Mesenchymal stem cell (in vitro differentiated cells and primary cell): ENCODE results near the gene IGF2.

Experiments
- DNase-seq: peaks from one replicate; pipeline ENCODE4 v3.0.0-alpha.2; 2013
- H2AFZ ChIP-seq: one replicate; pipeline ENCODE4 v1.6.1; 2013; ENCODE audit warnings: low read depth, mild to moderate bottlenecking, control low read depth, inconsistent platforms, low read length, moderate library complexity
- H2AK5ac ChIP-seq: 2 replicates; pipeline ENCODE4 v1.6.1; 2013; ENCODE audit warnings: low read length, moderate library complexity, mild to moderate bottlenecking, inconsistent platforms; ENCODE audit not compliant: severe bottlenecking
- H2BK120ac ChIP-seq: one replicate; pipeline ENCODE4 v1.6.1; 2013; ENCODE audit warnings: low read depth, mild to moderate bottlenecking, inconsistent platforms, low read length, moderate library complexity
- H2BK12ac ChIP-seq, 2 experiments: one replicate each; pipeline ENCODE4 v1.6.1; 2013; ENCODE audit warnings: inconsistent platforms in 2 of 2, low read length in 2 of 2, mild to moderate bottlenecking in 2 of 2, moderate library complexity in 2 of 2, control low read depth in 1 of 2
- H2BK15ac ChIP-seq: one replicate; pipeline ENCODE4 v1.6.1; 2013; ENCODE audit warnings: mild to moderate bottlenecking, low read depth, inconsistent platforms; ENCODE audit not compliant: poor library complexity, severe bottlenecking
- H2BK5ac ChIP-seq: 2 replicates; pipeline ENCODE4 v1.6.1; 2013; ENCODE audit warnings: low read depth, mild to moderate bottlenecking, low read length, control low read depth, inconsistent platforms; ENCODE audit not compliant: poor library complexity, severe bottlenecking
- H3K14ac ChIP-seq, 2 experiments: one replicate each; pipeline ENCODE4 v1.6.1; 2013; ENCODE audit warnings: inconsistent platforms in 2 of 2, low read length in 2 of 2, control low read depth in 1 of 2, mild to moderate bottlenecking in 1 of 2, moderate library complexity in 1 of 2
- H3K18ac ChIP-seq, 2 experiments: one replicate each; pipeline ENCODE4 v1.6.1; 2013; ENCODE audit warnings: inconsistent platforms in 2 of 2, low read length in 2 of 2, control low read depth in 1 of 2, low read depth in 1 of 2, mild to moderate bottlenecking in 1 of 2
- H3K23ac ChIP-seq, 2 experiments: one replicate each; pipeline ENCODE4 v1.6.1; 2013; ENCODE audit warnings: inconsistent platforms in 2 of 2, low read length in 2 of 2, mild to moderate bottlenecking in 2 of 2, moderate library complexity in 2 of 2, control low read depth in 1 of 2
- H3K27ac ChIP-seq: 2 replicates; pipeline ENCODE4 v1.5.1; 2013; ENCODE audit warnings: mild to moderate bottlenecking, moderate library complexity, low read length, control low read depth, inconsistent platforms; ENCODE audit not compliant: poor library complexity, severe bottlenecking
- H3K27me3 ChIP-seq, 2 experiments: 2 replicates each; pipeline versions ENCODE4 v1.6.1 to v1.7.0; 2013; ENCODE audit warnings: low read length in 2 of 2, mild to moderate bottlenecking in 2 of 2, moderate library complexity in 2 of 2, control low read depth in 1 of 2, inconsistent platforms in 1 of 2; ENCODE audit not compliant: control insufficient read depth in 1 of 2, insufficient read depth in 1 of 2
- H3K36me3 ChIP-seq, 2 experiments: 2 replicates each; pipeline versions ENCODE4 v1.6.1 to v1.7.0; 2013; ENCODE audit warnings: low read length in 2 of 2, control low read depth in 1 of 2, inconsistent platforms in 1 of 2, low read depth in 1 of 2, mild to moderate bottlenecking in 1 of 2; ENCODE audit not compliant: insufficient read depth in 2 of 2, control insufficient read depth in 1 of 2
- H3K4ac ChIP-seq, 2 experiments: one replicate each; pipeline ENCODE4 v1.6.1; 2013; ENCODE audit warnings: inconsistent platforms in 2 of 2, low read length in 2 of 2, mild to moderate bottlenecking in 2 of 2, moderate library complexity in 2 of 2, control low read depth in 1 of 2, low read depth in 1 of 2
- H3K4me1 ChIP-seq: 2 replicates; pipeline ENCODE4 v1.6.1; 2013; ENCODE audit warnings: low read depth, low read length, control low read depth; ENCODE audit not compliant: control insufficient read depth, insufficient read depth
- H3K4me2 ChIP-seq: 2 replicates; pipeline ENCODE4 v1.6.1; 2013; ENCODE audit warnings: low read length, mild to moderate bottlenecking, inconsistent platforms; ENCODE audit not compliant: poor library complexity, severe bottlenecking
- H3K4me3 ChIP-seq, 2 experiments: 2 replicates each; pipeline versions ENCODE4 v1.5.1 to v1.7.0; 2013; ENCODE audit warnings: low read length in 2 of 2, mild to moderate bottlenecking in 2 of 2, control low read depth in 1 of 2, low read depth in 1 of 2; ENCODE audit not compliant: insufficient read depth in 1 of 2
- H3K79me1 ChIP-seq: replicated peaks from 2 replicates; pipeline ENCODE4 v1.6.1; 2013; ENCODE audit warnings: mild to moderate bottlenecking, control low read depth, low read length, inconsistent platforms; ENCODE audit not compliant: poor library complexity, severe bottlenecking
- H3K9ac ChIP-seq: 2 replicates; pipeline ENCODE4 v1.7.0; 2013; ENCODE audit warnings: mild to moderate bottlenecking, low read length, moderate library complexity
- H3K9me3 ChIP-seq: 2 replicates; pipeline ENCODE4 v1.7.0; 2013; ENCODE audit warnings: mild to moderate bottlenecking, low read length; ENCODE audit not compliant: control insufficient read depth
- H4K8ac ChIP-seq: one replicate; pipeline ENCODE4 v1.6.1; 2013; ENCODE audit warnings: inconsistent platforms, mild to moderate bottlenecking, low read length, moderate library complexity
- H4K91ac ChIP-seq: one replicate; pipeline ENCODE4 v1.6.1; 2013; ENCODE audit warnings: mild to moderate bottlenecking, low read length, inconsistent platforms
- WGBS: methylation state at CpG from one replicate; pipeline ENCODE4 v1.1.7; 2013; ENCODE audit warnings: mixed read lengths; 5-methylcytosine and 5-hydroxymethylcytosine counted together

Gene IGF2

GRCh38 chr11:2173761-2174160 is 34.6 kb upstream of the IGF2 start:
- Histone ChIP-seq H2AK5ac (no peak overlapping the region), H2BK120ac (no peak overlapping the region), H4K8ac (no peak overlapping the region), H3K27me3 (peaks cover 0 to 48% of the 10 kb centered on the region in 2 experiments), H3K36me3 (no peaks in the 10 kb centered on the region), H3K27ac (no peak overlapping the region), H3K4me2 (no peak overlapping the region), H2BK5ac (no peak overlapping the region), H3K4ac (no peak overlapping the region), H3K9me3 (no peaks in the 10 kb centered on the region), H3K4me1 (peaks cover 24% of the 10 kb centered on the region), H2BK15ac (no peak overlapping the region), H3K79me1 (no peaks in the 10 kb centered on the region), H3K9ac (no peak overlapping the region), H3K14ac (no peak overlapping the region), H3K23ac (no peak overlapping the region), H2AFZ (no peak overlapping the region), H3K4me3 (no peak overlapping the region), H4K91ac (no peak overlapping the region), H2BK12ac (no peak overlapping the region), H3K18ac (no peak overlapping the region)
- no peak for DNase-seq
- 78% methylated on average over 11 of the region's 11 CpGs for WGBS

GRCh38 chr11:2173150-2173693 is 34.0 kb upstream of the IGF2 start:
- no peak overlapping the region for H4K8ac ChIP-seq
- H2BK5ac ChIP-seq, result no peak overlapping the region
- 86% methylated on average over 16 of the region's 16 CpGs for WGBS
- H3K9me3 ChIP-seq, result no peaks in the 10 kb centered on the region
- no peak overlapping the region for H2AFZ ChIP-seq
- no peak overlapping the region for H3K9ac ChIP-seq
- no peak overlapping the region for H3K14ac ChIP-seq
- H3K18ac ChIP-seq, result no peak overlapping the region
- H3K23ac ChIP-seq, result no peak overlapping the region
- H2BK12ac ChIP-seq, result no peak overlapping the region
- no peak overlapping the region for H3K4me2 ChIP-seq
- no peak overlapping the region for H4K91ac ChIP-seq
- H3K27ac ChIP-seq, result no peak overlapping the region
- H3K27me3 ChIP-seq, result peaks cover 0 to 45% of the 10 kb centered on the region in 2 experiments
- H3K79me1 ChIP-seq, result no peaks in the 10 kb centered on the region
- no peaks in the 10 kb centered on the region for H3K36me3 ChIP-seq
- no peak overlapping the region for H3K4me3 ChIP-seq
- H2BK120ac ChIP-seq, result no peak overlapping the region
- DNase-seq, result no peak
- H3K4me1 ChIP-seq, result peaks cover 20% of the 10 kb centered on the region
- H2BK15ac ChIP-seq, result no peak overlapping the region
- no peak overlapping the region for H2AK5ac ChIP-seq
- H3K4ac ChIP-seq, result no peak overlapping the region

DNA sequence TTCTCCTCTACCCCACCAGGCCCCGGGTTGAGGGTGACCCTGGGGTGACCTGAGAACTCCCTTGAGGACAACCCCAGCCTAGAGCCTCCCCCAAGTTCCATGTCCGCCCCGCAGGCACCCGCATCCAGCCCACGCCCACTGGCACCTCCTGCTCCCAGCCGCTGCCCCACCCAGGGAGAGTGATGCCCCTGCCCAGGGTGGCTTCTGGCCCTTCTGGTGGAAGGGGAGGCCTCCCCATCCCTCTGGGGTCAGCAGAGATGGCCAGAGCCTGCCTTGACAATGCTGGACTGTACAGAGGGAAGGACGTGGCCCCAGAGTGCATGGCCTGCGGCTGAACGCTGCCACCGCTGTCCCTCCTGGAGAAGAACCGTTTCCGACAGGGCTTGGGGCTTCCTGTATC is 33.5 kb upstream of the IGF2 start:
- no peak overlapping the region for H3K23ac ChIP-seq
- H3K36me3 ChIP-seq, result no peaks in the 10 kb centered on the region
- H3K4me2 ChIP-seq, result no peak overlapping the region
- no peaks in the 10 kb centered on the region for H3K9me3 ChIP-seq
- H2AFZ ChIP-seq, result no peak overlapping the region
- H3K4ac ChIP-seq, result no peak overlapping the region
- peaks cover 0 to 49% of the 10 kb centered on the region in 2 experiments for H3K27me3 ChIP-seq
- no peaks in the 10 kb centered on the region for H3K79me1 ChIP-seq
- no peak overlapping the region for H2AK5ac ChIP-seq
- H3K4me3 ChIP-seq, result no peak overlapping the region
- H3K18ac ChIP-seq, result no peak overlapping the region
- H2BK12ac ChIP-seq, result no peak overlapping the region
- WGBS, result 89% methylated on average over 12 of the region's 12 CpGs
- no peak overlapping the region for H2BK15ac ChIP-seq
- no peak overlapping the region for H3K27ac ChIP-seq
- H2BK120ac ChIP-seq, result no peak overlapping the region
- H2BK5ac ChIP-seq, result no peak overlapping the region
- H3K14ac ChIP-seq, result no peak overlapping the region
- H4K8ac ChIP-seq, result no peak overlapping the region
- no peak overlapping the region for H4K91ac ChIP-seq
- no peak for DNase-seq
- H3K9ac ChIP-seq, result no peak overlapping the region
- H3K4me1 ChIP-seq, result peaks cover 16% of the 10 kb centered on the region

DNA sequence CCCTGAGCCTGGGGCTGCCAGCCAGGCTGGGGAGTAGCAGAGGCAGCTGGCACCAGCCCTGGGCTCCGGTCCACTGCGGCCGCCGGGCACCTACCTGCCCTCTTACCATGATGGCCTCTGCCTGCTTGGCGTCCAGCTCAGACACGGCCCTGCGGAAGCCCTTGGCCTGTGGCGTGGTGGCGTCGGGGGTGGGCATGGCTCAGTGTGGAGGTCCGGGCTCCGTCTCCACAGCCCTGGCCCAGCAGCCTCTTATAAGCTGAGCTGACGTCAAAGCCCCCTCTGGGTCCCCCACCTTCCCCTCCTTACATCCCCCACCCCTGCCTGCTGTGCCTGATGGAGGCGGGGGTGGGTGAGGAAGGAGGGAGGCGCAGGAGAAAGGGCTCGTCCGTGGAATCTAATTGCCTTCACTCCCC is 32.4 kb upstream of the IGF2 start, which contains the start of gene TH:
Gene TH, minus strand, starts transcription at position 225 of the 413 bp plus-strand sequence. Its CDS starts 29 bp downstream, at position 196.
- Histone ChIP-seq H3K18ac (no peak within 1 kb of the TSS), H4K91ac (no peak within 1 kb of the TSS), H3K4me1 (peaks cover 12% of the 10 kb centered on the region), H2AK5ac (no peak within 1 kb of the TSS), H3K27ac (no peak within 1 kb of the TSS), H3K27me3 (peaks cover 0 to 47% of the 10 kb centered on the region in 2 experiments), H3K79me1 (no peaks in the 10 kb centered on the region), H3K9me3 (no peaks in the 10 kb centered on the region), H2BK120ac (no peak within 1 kb of the TSS), H2BK15ac (no peak within 1 kb of the TSS), H3K4me3 (no peak within 1 kb of the TSS), H2BK12ac (no peak within 1 kb of the TSS), H3K36me3 (no peaks in the 10 kb centered on the region), H3K14ac (no peak within 1 kb of the TSS), H3K9ac (no peak within 1 kb of the TSS), H3K23ac (no peak within 1 kb of the TSS), H3K4ac (no peak within 1 kb of the TSS), H3K4me2 (no peak within 1 kb of the TSS), H2AFZ (no peak within 1 kb of the TSS), H4K8ac (no peak within 1 kb of the TSS), H2BK5ac (no peak within 1 kb of the TSS)
- whole genome bisulfite sequencing, result 88% methylated on average over 11 of the region's 17 CpGs
- DNase-seq, result no peak
